HG02678 (cell line): ENCODE results near the gene DGUOK.
A peak's percentile ranks its signal among the peaks of the same experiment; 100 is the strongest.
"Not testable (repeated sequence)": the region's sequence is repeated elsewhere in the genome, so short reads cannot be mapped to it uniquely, and the experiment has no call there.

ENCODE experiments used
- ATAC-seq: cut with Tn5 transposase; IDR thresholded peaks from one replicate; pipeline ENCODE4 v1.9.1; 2021; ENCODE audit warnings: mild to moderate bottlenecking, moderate library complexity; ENCODE audit not compliant: unreplicated experiment

The DGUOK gene

GRCh38 chr2:73899801-73900336 lies 26.8 kb upstream of the DGUOK start:
- no peak for ATAC-seq

GRCh38 chr2:73901143-73901542 lies 25.5 kb upstream of the DGUOK start:
- ATAC-seq: no peak

- ATAC-seq: no peak
These were observed 24.4 kb upstream of the DGUOK start for GRCh38 chr2:73902284-73902683.

GRCh38 chr2:73903313-73903712 lies 23.4 kb upstream of the DGUOK start:
- no peak for ATAC-seq

- not testable (repeated sequence) for ATAC-seq
These were observed 22.6 kb upstream of the DGUOK start for GRCh38 chr2:73903949-73904613.

- ATAC-seq: no peak
These were observed 21.7 kb upstream of the DGUOK start for GRCh38 chr2:73904952-73905351.

- no peak for ATAC-seq
These were observed 19.7 kb upstream of the DGUOK start for GRCh38 chr2:73906847-73907505.

GRCh38 chr2:73907840-73908452 lies 18.7 kb upstream of the DGUOK start:
- ATAC-seq: peak; percentile 55

- no peak for ATAC-seq
These were observed 17.7 kb upstream of the DGUOK start for GRCh38 chr2:73908689-73909652.

- no peak for ATAC-seq
These were observed 15.7 kb upstream of the DGUOK start for GRCh38 chr2:73910873-73911547.

GRCh38 chr2:73911548-73912208 lies 15.0 kb upstream of the DGUOK start:
- ATAC-seq: no peak

GRCh38 chr2:73913414-73914054 lies 13.1 kb upstream of the DGUOK start:
- no peak for ATAC-seq

- ATAC-seq: no peak
These were observed 12.0 kb upstream of the DGUOK start for GRCh38 chr2:73914667-73915066.

GRCh38 chr2:73915437-73915993 lies 11.2 kb upstream of the DGUOK start:
- ATAC-seq: no peak

GRCh38 chr2:73916666-73917065 lies 10.0 kb upstream of the DGUOK start:
- ATAC-seq: no peak

- ATAC-seq: no peak
These were observed 9.4 kb upstream of the DGUOK start for GRCh38 chr2:73917296-73917695.

- ATAC-seq: no peak
These were observed 8.9 kb upstream of the DGUOK start for GRCh38 chr2:73917696-73918207.

GRCh38 chr2:73918856-73919255 lies 7.8 kb upstream of the DGUOK start:
- ATAC-seq: no peak
